ENCODE data around the gene TRIML2. TPM values are rescaled to one million over a fixed set of nuclear protein-coding genes. Genes with fewer than 3 reads are reported as not detected.
"Not testable (repeated sequence)": the region's sequence is repeated elsewhere in the genome, so short reads cannot be mapped to it uniquely, and the experiment has no call there.

The TRIML2 gene
- total and polyA plus RNA-seq, 7 experiments from 2014 or later = not detected

- no peak overlapping the region for H3K4me3 ChIP-seq (ENCODE audit: low read length)
- DNase-seq = no peak
- H3K27ac ChIP-seq (ENCODE audit: low read depth, low read length) = no peak overlapping the region
- no peaks in the 10 kb centered on the region for H3K36me3 ChIP-seq (ENCODE audit: control insufficient read depth in 2 of 3, insufficient read depth in 3 of 3, low read length in 3 of 3)
- H3K9me3 ChIP-seq (ENCODE audit: control insufficient read depth in 2 of 3, low read length in 3 of 3) = no peaks in the 10 kb centered on the region
- ChIA-PET CTCF (no interaction called here), POLR2A (interaction anchor here (0.7 kb wide), 1 partner anchor 12 kb away, joined by 3 read pairs; no protein-coding TSS in a partner anchor)
- Mint-ChIP-seq H3K4me1 (no peaks in the 10 kb centered on the region), H3K27ac (no peak overlapping the region), H3K36me3 (no peaks in the 10 kb centered on the region), H3K4me3 (no peak overlapping the region), H3K27me3 (no peaks in the 10 kb centered on the region), H3K9me3 (peaks cover 4 to 11% (median 7%) of the 10 kb centered on the region in 11 donors)
- intact Hi-C loops (cut with micrococcal nuclease) = no loop called here
- H3K27me3 ChIP-seq (ENCODE audit: control insufficient read depth in 2 of 2, insufficient read depth in 2 of 2, low read length in 2 of 2) = no peaks in the 10 kb centered on the region
- H3K4me1 ChIP-seq (ENCODE audit: control insufficient read depth in 2 of 2, insufficient read depth in 2 of 2, low read length in 2 of 2) = no peaks in the 10 kb centered on the region
- no peak for ATAC-seq
Measured at GRCh38 chr4:188061083-188061482, 48.3 kb downstream of the TRIML2 start.

- H3K27ac Mint-ChIP-seq = no peak overlapping the region
- no peaks in the 10 kb centered on the region for H3K4me1 ChIP-seq (ENCODE audit: control insufficient read depth in 2 of 2, insufficient read depth in 2 of 2, low read length in 2 of 2)
Measured at GRCh38 chr4:188053302-188053701, 56.1 kb downstream of the TRIML2 start.

GRCh38 chr4:188046657-188047056 lies 62.7 kb downstream of the TRIML2 start:
- ATAC-seq (no peak), DNase-seq (no peak)
- Histone ChIP-seq H3K27me3 (ENCODE audit: control insufficient read depth in 2 of 2, insufficient read depth in 2 of 2, low read length in 2 of 2) (no peaks in the 10 kb centered on the region), H3K27ac (ENCODE audit: low read depth, low read length) (no peak overlapping the region), H3K4me1 (ENCODE audit: control insufficient read depth in 2 of 2, insufficient read depth in 2 of 2, low read length in 2 of 2) (no peaks in the 10 kb centered on the region), H3K4me3 (ENCODE audit: low read length) (no peak overlapping the region), H3K9me3 (ENCODE audit: control insufficient read depth in 2 of 3, low read length in 3 of 3) (no peaks in the 10 kb centered on the region), H3K36me3 (ENCODE audit: control insufficient read depth in 2 of 3, insufficient read depth in 3 of 3, low read length in 3 of 3) (no peaks in the 10 kb centered on the region)
- intact Hi-C loops (cut with micrococcal nuclease) = no loop called here
- H3K27me3 Mint-ChIP-seq = no peaks in the 10 kb centered on the region
- POLR2A ChIA-PET = no interaction called here
- H3K36me3 Mint-ChIP-seq = no peaks in the 10 kb centered on the region
- H3K4me1 Mint-ChIP-seq = no peaks in the 10 kb centered on the region
- H3K9me3 Mint-ChIP-seq = peaks cover 0 to 22% (median 4%) of the 10 kb centered on the region in 11 donors
- no peak overlapping the region for H3K4me3 Mint-ChIP-seq
- CTCF ChIA-PET = no interaction called here
- no peak overlapping the region for H3K27ac Mint-ChIP-seq

More at GRCh38 chr4:188053302-188053701, 56.1 kb downstream of the TRIML2 start:
- Mint-ChIP-seq H3K9me3 (peaks cover 0 to 24% (median 7%) of the 10 kb centered on the region in 11 donors), H3K36me3 (peaks cover 0 to 3% (median 0%) of the 10 kb centered on the region in 5 donors), H3K27me3 (no peaks in the 10 kb centered on the region), H3K4me1 (no peaks in the 10 kb centered on the region), H3K4me3 (no peak overlapping the region)
- ATAC-seq = no peak
- H3K9me3 ChIP-seq (ENCODE audit: control insufficient read depth in 2 of 3, low read length in 3 of 3) = no peaks in the 10 kb centered on the region
- no peak for DNase-seq
- POLR2A ChIA-PET = no interaction called here
- CTCF ChIA-PET = no interaction called here
- no peaks in the 10 kb centered on the region for H3K27me3 ChIP-seq (ENCODE audit: control insufficient read depth in 2 of 2, insufficient read depth in 2 of 2, low read length in 2 of 2)
- intact Hi-C loops (cut with micrococcal nuclease) = no loop called here
- no peaks in the 10 kb centered on the region for H3K36me3 ChIP-seq (ENCODE audit: control insufficient read depth in 2 of 3, insufficient read depth in 3 of 3, low read length in 3 of 3)
- no peak overlapping the region for H3K4me3 ChIP-seq (ENCODE audit: low read length)
- H3K27ac ChIP-seq (ENCODE audit: low read depth, low read length) = no peak overlapping the region

GRCh38 chr4:188045461-188045860 lies 63.9 kb downstream of the TRIML2 start:
- H3K4me1 Mint-ChIP-seq; H3K27me3 ChIP-seq (ENCODE audit: control insufficient read depth in 2 of 2, insufficient read depth in 2 of 2, low read length in 2 of 2); H3K4me3 Mint-ChIP-seq; H3K27me3 Mint-ChIP-seq; H3K4me1 ChIP-seq (ENCODE audit: control insufficient read depth in 2 of 2, insufficient read depth in 2 of 2, low read length in 2 of 2); ATAC-seq; H3K36me3 Mint-ChIP-seq; POLR2A ChIA-PET; H3K9me3 ChIP-seq (ENCODE audit: control insufficient read depth in 2 of 3, low read length in 3 of 3); DNase-seq; H3K4me3 ChIP-seq (ENCODE audit: low read length); H3K36me3 ChIP-seq (ENCODE audit: control insufficient read depth in 2 of 3, insufficient read depth in 3 of 3, low read length in 3 of 3); H3K27ac Mint-ChIP-seq; intact Hi-C loops (cut with micrococcal nuclease); H3K27ac ChIP-seq (ENCODE audit: low read depth, low read length): not testable (repeated sequence)
- CTCF ChIA-PET = interaction anchor here (0.5 kb wide), 1 partner anchor 8 kb away, joined by 3 read pairs; no protein-coding TSS in a partner anchor
- H3K9me3 Mint-ChIP-seq = peaks cover 0 to 25% (median 4%) of the 10 kb centered on the region in 11 donors

GRCh38 chr4:188043154-188043553 lies 66.2 kb downstream of the TRIML2 start:
- no peak for DNase-seq
- intact Hi-C loops (cut with micrococcal nuclease) = no loop called here
- ChIA-PET CTCF (no interaction called here), POLR2A (no interaction called here)
- H3K27me3 ChIP-seq (ENCODE audit: control insufficient read depth in 2 of 2, insufficient read depth in 2 of 2, low read length in 2 of 2) = no peaks in the 10 kb centered on the region
- Mint-ChIP-seq H3K27ac (no peak overlapping the region), H3K4me3 (no peak overlapping the region), H3K9me3 (peaks cover 0 to 25% (median 7%) of the 10 kb centered on the region in 11 donors), H3K36me3 (no peaks in the 10 kb centered on the region), H3K27me3 (no peaks in the 10 kb centered on the region), H3K4me1 (no peaks in the 10 kb centered on the region)
- no peaks in the 10 kb centered on the region for H3K4me1 ChIP-seq (ENCODE audit: control insufficient read depth in 2 of 2, insufficient read depth in 2 of 2, low read length in 2 of 2)
- no peak overlapping the region for H3K4me3 ChIP-seq (ENCODE audit: low read length)
- no peak for ATAC-seq
- no peaks in the 10 kb centered on the region for H3K9me3 ChIP-seq (ENCODE audit: control insufficient read depth in 2 of 3, low read length in 3 of 3)
- no peaks in the 10 kb centered on the region for H3K36me3 ChIP-seq (ENCODE audit: control insufficient read depth in 2 of 3, insufficient read depth in 3 of 3, low read length in 3 of 3)
- H3K27ac ChIP-seq (ENCODE audit: low read depth, low read length) = no peak overlapping the region

- DNase-seq = no peak
- H3K4me3 Mint-ChIP-seq = no peak overlapping the region
- no peak for ATAC-seq
- H3K36me3 ChIP-seq (ENCODE audit: control insufficient read depth in 2 of 3, insufficient read depth in 3 of 3, low read length in 3 of 3) = no peaks in the 10 kb centered on the region
- H3K4me3 ChIP-seq (ENCODE audit: low read length) = no peak overlapping the region
- no peak overlapping the region for H3K27ac ChIP-seq (ENCODE audit: low read depth, low read length)
- H3K27ac Mint-ChIP-seq = no peak overlapping the region
- no peaks in the 10 kb centered on the region for H3K9me3 ChIP-seq (ENCODE audit: control insufficient read depth in 2 of 3, low read length in 3 of 3)
- H3K9me3 Mint-ChIP-seq = peaks cover 0 to 21% (median 7%) of the 10 kb centered on the region in 11 donors
- H3K4me1 Mint-ChIP-seq = no peaks in the 10 kb centered on the region
- no peaks in the 10 kb centered on the region for H3K36me3 Mint-ChIP-seq
- ChIA-PET CTCF (no interaction called here), POLR2A (no interaction called here)
- intact Hi-C loops (cut with micrococcal nuclease) = no loop called here
- no peaks in the 10 kb centered on the region for H3K27me3 Mint-ChIP-seq
- H3K4me1 ChIP-seq (ENCODE audit: control insufficient read depth in 2 of 2, insufficient read depth in 2 of 2, low read length in 2 of 2) = no peaks in the 10 kb centered on the region
- no peaks in the 10 kb centered on the region for H3K27me3 ChIP-seq (ENCODE audit: control insufficient read depth in 2 of 2, insufficient read depth in 2 of 2, low read length in 2 of 2)
Measured at GRCh38 chr4:188042191-188042590, 67.2 kb downstream of the TRIML2 start.

GRCh38 chr4:188041721-188042120 lies 67.7 kb downstream of the TRIML2 start:
- no peak overlapping the region for H3K27ac ChIP-seq (ENCODE audit: low read depth, low read length)
- Mint-ChIP-seq H3K4me3 (no peak overlapping the region), H3K9me3 (peaks cover 0 to 20% (median 7%) of the 10 kb centered on the region in 11 donors), H3K4me1 (no peaks in the 10 kb centered on the region), H3K36me3 (no peaks in the 10 kb centered on the region), H3K27ac (no peak overlapping the region), H3K27me3 (no peaks in the 10 kb centered on the region)
- H3K27me3 ChIP-seq (ENCODE audit: control insufficient read depth in 2 of 2, insufficient read depth in 2 of 2, low read length in 2 of 2) = no peaks in the 10 kb centered on the region
- H3K4me3 ChIP-seq (ENCODE audit: low read length) = no peak overlapping the region
- ChIA-PET CTCF (no interaction called here), POLR2A (no interaction called here)
- H3K36me3 ChIP-seq (ENCODE audit: control insufficient read depth in 2 of 3, insufficient read depth in 3 of 3, low read length in 3 of 3) = no peaks in the 10 kb centered on the region
- intact Hi-C loops (cut with micrococcal nuclease) = no loop called here
- DNase-seq (no peak), ATAC-seq (no peak)
- H3K4me1 ChIP-seq (ENCODE audit: control insufficient read depth in 2 of 2, insufficient read depth in 2 of 2, low read length in 2 of 2) = no peaks in the 10 kb centered on the region
- no peaks in the 10 kb centered on the region for H3K9me3 ChIP-seq (ENCODE audit: control insufficient read depth in 2 of 3, low read length in 3 of 3)
